ENCODE results near the gene SNX20.

Gene SNX20

DNA sequence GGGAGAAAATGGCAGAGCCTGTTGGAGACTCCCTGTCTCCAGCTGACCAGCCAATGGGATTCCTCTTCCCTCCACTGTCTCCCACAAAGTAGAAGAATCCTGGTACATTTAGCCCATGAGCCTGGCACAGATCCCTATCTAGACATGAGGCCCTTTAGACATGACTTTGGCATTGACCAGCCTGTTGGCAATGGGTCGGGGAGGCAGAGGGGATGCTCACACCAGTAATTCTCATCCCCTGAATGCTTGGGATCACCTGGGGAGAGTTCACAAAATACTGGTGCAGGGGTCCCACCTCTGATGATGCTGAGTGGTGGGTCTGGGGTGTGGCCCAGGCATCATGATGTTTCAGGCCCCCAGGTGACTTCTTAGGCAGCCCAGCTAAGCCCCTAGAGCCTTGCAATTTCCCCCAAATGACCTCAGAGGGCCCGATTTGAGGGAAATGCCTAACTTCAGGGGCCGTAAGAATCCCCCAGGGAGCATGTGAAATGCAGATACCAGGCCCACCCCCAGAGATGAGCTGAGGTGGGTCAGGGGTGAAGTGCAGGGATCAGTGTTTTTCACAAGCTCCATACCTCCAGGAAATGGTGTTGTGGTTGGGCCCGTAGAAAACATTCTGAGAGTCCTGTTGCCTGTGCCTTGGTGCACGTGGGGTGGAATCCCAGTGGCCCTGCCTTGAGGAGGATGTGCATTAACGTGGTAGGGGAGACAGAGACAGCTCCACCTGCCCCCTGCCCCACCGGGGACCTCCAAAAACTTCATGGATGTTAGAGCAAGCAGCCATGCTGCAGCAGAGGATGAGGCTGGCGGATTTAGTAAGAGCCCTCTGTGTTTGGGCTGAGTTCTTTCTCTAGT is 42.1 kb downstream of the SNX20 start:
- H3K27ac ChIP-seq = no peak overlapping the region
- DNase-seq (ENCODE audit: low read depth, low spot score) = no peak

DNA sequence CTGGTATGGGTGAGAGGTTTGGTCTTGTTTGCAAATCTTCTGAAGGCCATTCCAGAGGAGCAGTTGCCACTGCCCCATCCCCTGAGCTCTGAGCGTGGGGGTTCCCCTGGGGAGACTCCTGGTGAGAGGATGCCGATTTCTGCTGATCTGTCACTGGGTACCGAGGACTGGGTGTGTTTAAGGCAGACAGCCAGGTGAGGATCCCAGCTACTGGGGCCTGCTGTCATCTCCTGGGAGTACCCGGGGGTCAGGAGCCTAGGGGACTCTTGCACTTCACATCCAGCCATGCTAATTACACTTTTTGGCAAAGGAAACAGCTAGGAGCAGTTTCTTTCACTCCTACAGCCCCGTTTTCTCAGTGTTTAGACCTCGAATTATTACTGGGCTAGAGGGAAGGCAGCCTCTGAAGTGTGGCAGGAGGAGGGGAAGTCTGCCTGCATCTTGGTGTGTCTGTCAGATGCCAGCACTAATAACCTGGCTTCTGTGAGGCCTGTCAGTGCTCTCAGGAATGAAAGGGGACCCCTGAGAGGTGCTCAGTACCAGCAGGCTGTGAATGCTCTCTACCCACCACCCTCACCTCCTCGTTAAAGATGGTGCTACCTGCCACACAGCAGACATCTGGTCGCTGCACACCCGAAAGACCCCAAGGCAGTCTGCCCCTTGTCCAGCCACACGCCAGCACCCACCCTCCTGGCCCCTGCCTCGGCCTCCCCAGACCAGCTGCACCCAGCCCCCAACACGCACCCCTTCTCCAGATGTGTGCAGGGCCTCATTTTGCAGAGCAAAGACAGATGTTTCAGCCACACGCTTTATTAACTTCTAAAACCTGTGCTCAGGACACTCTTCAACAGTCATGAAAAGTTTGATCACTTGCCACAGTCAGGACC is 43.2 kb downstream of the SNX20 start:
- H3K27ac ChIP-seq = no peak overlapping the region
- no peak for DNase-seq (ENCODE audit: low read depth, low spot score)

DNA sequence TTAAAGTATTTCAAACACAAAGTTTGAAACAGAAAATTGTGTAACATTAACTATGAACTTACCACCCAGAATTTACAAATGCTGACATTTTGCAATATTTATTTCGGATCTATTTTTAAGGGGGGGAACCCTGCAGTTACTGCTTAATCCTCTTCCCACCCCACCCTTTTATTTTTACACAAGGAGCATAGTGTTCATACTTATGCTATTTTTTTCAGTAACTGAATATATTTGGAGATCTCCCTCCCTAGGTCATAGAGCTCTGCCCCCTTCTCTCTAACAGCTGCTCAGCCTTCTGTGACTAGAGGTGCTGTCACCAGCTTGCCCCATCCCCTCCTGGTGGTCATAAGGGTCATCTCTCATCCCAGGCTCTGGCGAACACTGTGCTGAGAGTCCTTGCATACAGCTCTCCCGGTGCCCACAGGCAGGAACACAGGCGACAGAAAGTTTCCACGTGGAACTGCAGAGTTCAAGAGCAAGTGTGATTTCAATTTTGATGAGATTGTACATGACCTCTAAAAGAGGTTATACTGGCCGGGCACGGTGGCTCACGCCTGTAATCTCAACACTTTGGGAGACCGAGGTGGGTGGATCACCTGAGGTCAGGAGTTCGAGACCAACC is 44.2 kb downstream of the SNX20 start:
- H3K27ac ChIP-seq = no peak overlapping the region

DNA sequence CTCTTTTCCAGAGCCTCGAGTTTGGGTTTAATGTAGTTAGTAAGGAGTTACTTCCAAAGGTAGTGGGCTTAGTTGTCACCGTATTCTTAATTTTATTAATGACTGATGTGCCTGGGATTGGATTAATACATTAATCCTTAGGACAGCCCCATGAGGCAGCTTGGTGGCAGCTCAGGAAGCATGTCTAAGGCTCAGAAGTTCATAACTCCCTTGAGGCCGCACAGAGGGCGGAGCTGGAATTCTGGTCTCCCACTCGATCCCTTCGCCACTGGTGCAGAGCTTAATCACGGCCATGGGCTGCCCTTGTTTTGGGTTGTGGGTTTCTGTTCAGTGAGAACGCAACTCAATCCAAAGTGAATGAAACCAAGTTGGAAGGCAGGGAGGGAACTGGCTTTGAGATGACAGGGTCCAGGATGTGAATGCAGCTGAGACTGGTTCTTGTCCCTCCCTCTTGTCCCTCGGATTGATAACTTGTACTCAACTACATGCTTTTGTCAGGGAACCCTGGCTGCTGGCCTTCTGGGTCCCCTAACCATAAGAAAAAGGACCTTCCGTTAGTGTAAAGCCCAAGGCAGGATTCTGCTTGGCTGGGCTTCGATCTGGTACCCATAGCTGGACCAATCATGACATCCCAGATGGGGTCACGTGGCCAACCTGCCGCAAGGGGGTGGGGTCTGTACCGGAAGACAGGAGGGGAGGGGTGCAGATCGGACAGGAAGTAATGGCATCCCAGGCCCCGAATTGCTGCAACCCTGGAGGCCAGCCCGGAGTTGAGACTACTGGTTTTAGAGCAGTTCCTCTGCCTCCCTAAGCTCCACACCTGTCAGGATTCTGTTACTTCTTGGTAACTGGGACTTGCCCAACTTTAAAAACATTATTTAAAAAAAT is 45.4 kb downstream of the SNX20 start:
- no peak overlapping the region for H3K27ac ChIP-seq
- DNase-seq (ENCODE audit: low read depth, low spot score) = no peak

More for the DNA sequence above, 44.2 kb downstream of the SNX20 start:
- no peak for DNase-seq (ENCODE audit: low read depth, low spot score)

DNA sequence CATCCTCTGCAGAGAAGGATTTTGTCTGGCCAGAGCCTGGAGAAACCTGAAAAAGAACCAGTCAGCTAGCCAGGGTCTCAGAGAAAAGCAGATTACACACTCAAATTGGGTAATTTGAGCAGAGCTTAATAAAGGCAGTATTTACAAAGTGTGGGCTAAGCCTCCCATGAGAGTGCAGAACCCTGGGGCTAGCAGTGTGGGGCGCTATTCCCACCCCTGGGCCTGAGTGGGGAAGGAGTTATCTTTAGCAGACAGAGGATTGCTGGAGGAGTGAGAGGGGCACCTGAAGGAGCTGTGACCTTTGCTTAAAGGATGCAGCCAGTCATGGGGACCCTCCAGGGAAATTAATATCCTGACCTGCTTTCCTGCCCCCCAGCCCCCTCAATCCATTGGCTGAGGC is 46.2 kb downstream of the SNX20 start:
- DNase-seq (ENCODE audit: low read depth, low spot score) = no peak
- H3K27ac ChIP-seq = no peak overlapping the region

DNA sequence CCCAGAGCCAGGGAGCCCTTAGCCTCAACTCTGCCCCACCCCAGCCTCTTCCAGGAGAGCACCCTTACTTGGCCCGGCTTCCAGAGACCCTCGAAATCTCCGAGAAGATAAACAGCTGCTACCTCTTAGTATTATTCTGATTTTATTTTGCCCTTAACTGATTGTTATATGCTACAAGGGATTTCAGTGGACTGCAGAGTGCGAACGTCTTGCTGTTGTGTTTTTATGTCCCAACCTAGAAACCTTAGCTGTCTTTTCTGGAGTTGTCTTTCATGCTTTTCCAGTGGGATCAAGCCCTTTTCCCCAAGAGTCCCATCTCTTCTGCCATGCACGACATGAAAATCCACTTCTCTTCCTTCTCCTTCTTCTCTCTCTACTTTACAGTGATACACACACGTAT is 47.0 kb downstream of the SNX20 start:
- no peak overlapping the region for H3K27ac ChIP-seq
- DNase-seq (ENCODE audit: low read depth, low spot score) = no peak

DNA sequence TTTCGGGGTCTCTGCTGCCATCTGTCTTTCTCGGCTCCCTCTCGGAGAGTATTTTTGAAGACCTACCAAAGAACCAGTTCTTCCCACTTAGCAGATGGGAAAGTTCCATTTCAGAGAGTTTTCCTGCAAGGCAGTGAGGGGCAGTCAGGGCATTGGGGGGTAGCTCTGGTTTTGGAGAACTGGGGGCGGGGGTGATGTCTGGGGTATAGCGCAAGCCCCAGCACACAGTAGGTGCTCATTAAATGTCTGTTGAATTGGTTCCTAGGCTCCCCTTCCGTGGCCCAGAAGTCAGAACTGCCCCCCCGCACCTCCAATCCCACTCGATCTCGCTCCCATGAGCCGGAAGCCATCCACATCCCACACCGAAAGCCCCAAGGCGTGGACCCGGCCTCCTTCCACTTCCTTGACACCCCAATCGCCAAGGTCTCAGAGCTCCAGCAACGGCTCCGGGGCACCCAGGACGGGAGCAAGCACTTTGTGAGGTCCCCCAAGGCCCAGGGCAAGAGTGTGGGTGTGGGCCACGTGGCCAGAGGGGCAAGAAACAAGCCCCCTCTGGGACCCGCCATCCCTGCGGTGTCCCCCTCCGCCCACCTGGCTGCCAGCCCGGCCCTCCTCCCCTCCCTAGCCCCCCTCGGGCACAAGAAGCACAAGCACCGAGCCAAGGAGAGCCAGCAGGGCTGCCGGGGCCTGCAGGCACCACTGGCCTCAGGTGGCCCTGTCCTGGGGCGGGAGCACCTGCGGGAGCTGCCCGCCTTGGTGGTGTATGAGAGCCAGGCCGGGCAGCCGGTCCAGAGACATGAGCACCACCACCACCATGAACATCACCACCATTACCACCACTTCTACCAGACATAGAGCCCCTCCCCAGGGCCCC is 47.9 kb downstream of the SNX20 start:
- H3K27ac ChIP-seq = no peak overlapping the region
- DNase-seq (ENCODE audit: low read depth, low spot score) = no peak

DNA sequence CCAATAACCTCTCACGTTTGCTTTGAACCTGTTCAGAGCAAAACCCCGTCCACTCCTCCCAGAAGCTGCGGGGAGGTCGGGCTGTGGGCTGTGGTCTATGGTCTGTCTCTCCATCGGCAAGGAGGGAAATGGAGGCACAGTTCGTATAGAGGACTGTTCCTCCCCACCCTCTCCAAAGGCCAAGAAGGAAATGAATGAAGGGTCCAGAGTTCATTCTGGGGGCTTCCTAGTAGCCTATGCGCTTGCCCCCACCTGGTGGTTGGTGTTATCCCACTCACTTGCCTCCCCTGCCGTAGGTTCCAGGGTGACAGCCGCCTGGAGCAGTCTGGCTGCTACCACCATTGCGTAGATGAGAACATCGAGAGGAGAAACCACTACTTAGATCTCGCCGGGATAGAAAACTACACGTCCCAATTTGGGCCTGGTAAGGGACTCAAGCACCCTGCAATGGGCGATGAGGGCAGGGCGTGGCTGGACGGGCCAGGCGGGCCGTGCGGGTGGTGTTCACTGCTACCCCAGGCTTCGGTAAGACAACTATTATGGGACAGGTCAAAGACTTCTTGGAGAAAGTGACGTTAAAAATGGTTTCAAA is 49.0 kb downstream of the SNX20 start:
- DNase-seq (ENCODE audit: low read depth, low spot score) = no peak
- no peak overlapping the region for H3K27ac ChIP-seq

DNA sequence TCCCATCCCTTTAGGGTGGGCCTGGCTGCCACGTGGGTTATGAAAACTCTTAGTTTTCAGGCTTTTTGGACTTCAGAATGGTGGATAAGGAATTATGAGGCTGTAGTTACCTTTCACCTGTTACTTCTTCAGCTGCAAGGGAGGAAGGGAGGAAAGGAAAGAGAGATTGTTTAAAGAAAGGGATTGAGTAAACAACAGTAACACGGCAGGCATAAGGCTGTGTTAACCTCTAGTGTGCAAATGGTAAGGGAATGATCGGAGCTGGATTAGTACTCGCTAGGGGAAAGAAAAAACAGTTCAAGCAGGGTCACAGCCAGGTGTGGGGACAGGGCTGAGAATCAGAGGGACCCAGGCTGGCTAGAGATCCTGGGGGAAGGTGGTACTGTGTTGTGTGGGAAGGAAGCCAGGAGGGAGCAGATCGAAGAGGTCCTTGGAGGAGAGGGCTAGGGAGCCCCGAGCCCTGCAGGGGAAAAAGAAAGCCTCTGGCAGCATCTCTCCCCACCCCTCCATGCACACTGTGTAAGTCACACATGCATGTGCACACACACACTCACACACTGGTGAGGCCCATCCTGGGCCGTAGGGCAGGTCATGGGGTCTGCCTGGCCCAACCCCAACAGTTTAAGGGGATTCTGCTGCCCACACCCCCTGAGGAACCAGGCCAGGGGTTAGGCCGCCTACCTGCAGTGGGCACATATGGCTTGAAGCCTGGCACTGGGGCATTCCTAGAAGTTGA is 49.7 kb downstream of the SNX20 start:
- no peak for DNase-seq (ENCODE audit: low read depth, low spot score)
- H3K27ac ChIP-seq = no peak overlapping the region

DNA sequence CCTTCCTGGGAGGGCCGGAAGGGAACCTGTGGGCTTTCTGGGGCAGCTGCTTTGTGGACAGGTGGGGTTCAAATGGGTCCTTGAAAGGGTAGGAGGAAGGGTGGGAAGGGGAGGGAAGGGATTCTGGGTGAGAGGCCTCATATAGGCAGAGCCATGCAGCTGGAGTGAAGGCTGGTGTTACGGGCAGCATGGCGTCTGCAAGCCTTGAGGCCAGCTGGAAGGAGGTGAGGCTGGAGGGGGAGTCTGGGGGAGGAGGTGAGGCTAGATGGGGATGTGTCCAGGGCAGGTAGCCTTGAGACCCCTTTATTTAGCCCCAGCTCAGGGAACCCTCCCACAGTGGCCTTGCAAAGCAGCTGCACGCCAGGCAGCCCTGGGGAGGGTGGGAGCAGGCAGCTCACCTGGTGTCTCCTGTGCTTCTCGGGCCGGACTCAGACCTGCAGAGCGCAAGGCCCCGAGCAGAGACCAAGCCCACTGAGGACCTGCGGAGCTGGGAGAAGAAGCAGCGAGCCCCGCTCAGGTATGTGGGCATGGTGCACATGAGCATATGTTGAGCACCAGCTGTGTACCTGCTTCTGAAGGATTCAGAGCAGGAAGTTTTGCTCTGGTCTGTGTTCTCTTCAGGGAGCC is 50.6 kb downstream of the SNX20 start:
- H3K27ac ChIP-seq = no peak overlapping the region
- DNase-seq (ENCODE audit: low read depth, low spot score) = no peak

DNA sequence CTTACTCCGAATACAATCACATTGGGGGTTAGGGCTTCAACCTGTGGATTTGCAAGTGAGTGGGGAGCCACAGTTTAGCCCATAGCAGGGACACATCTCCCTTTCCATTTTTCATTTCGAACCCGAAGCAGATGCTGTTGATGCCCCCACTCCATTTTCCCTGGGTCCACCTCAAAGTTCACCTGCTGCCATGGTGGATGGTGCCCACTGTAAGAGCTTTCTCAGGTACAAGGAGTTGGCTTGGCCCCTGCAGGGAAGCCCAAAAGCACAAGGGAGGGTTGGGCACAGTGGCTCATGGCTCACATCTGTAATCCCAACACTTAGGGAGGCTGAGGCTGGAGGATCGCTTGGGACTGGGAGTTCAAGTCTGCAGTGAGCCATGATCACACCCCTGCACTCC is 51.8 kb downstream of the SNX20 start:
- no peak overlapping the region for H3K27ac ChIP-seq
- no peak for DNase-seq (ENCODE audit: low read depth, low spot score)

DNA sequence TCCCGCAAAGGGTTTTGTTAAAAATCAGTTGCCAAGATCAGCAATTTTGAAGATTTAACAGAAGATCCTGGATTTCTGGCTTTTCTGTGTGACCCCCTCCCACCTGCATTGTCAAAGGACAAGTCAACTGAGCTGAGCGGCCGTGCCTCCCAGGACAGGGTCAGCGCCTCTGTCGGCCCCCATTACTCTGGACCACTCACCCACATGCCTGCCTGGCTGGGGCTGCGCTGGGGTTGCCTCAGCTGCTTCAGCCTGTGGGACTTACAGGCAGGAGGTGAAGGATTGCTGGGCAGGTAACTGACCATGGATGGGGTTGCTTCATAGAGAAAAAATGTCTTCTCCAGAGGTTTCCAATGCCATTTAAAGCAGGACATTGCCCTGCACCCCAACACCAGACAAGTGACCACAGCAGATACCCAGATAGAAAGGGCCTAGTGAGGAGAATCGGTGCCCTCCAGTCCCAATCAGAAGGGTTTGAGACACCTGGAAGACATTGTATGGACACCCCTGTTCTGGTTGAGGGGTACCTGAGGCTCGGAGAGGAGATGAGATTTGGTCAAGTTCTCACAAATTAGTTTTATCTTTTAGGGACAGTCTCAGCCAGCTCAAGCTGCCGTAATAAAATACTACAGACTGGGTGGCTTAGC is 52.8 kb downstream of the SNX20 start:
- no peak overlapping the region for H3K27ac ChIP-seq
- no peak for DNase-seq (ENCODE audit: low read depth, low spot score)

DNA sequence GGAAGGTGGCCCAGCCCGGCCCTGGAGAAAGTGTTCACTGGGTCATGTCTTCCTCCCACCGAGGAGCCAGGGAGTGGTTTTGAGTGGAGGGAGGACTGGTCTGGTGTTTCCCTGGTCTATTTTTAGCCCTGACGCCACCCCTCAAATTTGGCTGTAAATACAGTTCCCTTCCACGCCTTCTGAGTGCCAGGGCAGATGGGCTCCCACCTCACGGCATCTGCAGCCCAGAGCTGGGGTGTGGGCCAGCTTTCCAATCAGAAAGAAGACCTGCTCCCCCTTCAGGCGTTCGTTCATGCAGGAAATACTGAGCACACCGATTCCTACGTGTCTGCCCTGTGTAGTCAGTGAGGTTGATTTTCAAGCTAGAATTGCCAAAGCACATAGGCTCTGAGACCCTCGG is 53.7 kb downstream of the SNX20 start:
- DNase-seq (ENCODE audit: low read depth, low spot score) = no peak
- no peak overlapping the region for H3K27ac ChIP-seq

DNA sequence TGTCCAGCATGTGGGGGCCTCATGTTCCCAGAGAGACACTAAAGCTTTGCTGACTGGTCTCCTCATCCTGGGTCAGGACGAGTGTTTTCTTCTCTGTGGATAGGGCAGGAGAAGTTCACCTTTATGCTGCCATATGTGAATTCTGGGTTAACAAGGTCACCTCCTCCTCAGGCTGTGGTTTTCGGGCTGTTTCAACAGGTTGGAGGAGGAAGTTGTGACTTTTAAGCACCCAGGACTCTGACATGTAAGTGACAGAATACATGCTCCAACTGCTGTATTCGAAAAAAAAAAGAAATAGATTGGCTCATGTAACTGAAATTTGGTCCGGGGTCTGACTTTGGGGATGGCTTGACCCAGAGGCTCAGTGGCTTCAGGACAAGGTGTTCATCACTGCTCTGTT is 54.2 kb downstream of the SNX20 start:
- no peak for DNase-seq (ENCODE audit: low read depth, low spot score)
- H3K27ac ChIP-seq = no peak overlapping the region

DNA sequence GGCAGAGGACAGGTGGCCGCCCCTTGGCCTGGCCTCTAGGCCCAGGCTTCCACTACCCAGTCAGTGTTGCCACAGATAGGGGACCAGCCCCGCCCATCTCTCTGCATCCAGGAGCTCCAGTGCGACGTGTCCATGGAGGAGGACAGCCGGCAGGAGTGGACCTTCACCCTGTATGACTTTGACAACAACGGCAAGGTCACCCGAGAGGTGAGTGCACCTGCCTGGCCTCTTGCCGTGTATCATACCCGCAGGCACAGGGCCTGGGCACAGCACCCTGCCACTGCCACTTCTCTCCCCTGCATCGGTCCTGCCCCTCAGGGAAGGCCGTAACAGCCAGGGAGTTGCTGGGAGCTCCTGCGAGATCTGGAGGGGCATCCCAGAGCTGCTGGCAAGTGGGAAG is 55.7 kb downstream of the SNX20 start:
- DNase-seq (ENCODE audit: low read depth, low spot score) = no peak
- no peak overlapping the region for H3K27ac ChIP-seq

DNA sequence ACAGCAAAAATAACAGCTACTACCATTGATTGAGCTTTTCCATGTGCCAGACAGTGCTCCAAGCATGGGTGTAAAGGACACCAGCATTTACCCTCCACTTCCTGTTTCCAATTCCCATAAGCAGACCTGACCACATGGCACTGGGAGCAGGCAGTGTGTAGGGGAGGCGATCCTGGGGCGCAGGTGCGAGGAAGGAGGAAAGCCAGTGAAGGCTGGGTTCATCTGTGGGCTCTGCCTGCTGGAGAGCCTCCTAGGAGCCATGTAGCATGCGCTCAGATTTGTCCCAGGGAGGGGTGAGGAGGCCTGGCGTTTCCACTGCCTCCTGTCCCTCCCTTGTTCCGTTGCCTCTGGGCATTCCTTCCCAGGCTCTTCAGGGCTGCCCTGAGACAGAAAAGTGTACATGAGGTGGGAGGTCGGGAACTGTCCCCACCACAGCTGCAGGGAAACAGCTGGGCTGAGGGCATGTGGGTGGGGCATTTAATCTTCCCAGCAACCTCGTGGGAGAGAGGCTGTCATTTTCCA is 56.6 kb downstream of the SNX20 start:
- DNase-seq (ENCODE audit: low read depth, low spot score) = no peak
- H3K27ac ChIP-seq = no peak overlapping the region

All from epithelial cell of prostate (primary cell).